GM15510 (cell line): ENCODE measurements around the gene GABPA.
A peak's percentile ranks its signal among the peaks of the same experiment; 100 is the strongest.

Experiments
- POLR2A ChIP-seq: IDR thresholded peaks from 3 replicates; pipeline ENCODE4 v1.6.1; 2011; ENCODE audit warnings: borderline replicate concordance; ENCODE audit not compliant: insufficient read length; ENCODE audit errors: extremely low read depth

GABPA gene

GRCh38 chr21:25734904-25735645 lies at the start of gene GABPA, which contains the start of gene ATP5PF:
GABPA (plus strand) TSS chr21:25734972; CDS start chr21:25741599, 6,627 bp downstream.
ATP5PF (minus strand) TSS chr21:25734904; CDS start chr21:25729794, 5,110 bp downstream.
- TF ChIP-seq POLR2A, result peak; percentile 45

- TF ChIP-seq POLR2A, result no peak
Observed at GRCh38 chr21:25687787-25688186, 47.0 kb upstream of the GABPA start.

GRCh38 chr21:25688275-25689155 lies 46.3 kb upstream of the GABPA start:
- TF ChIP-seq POLR2A, result no peak

GRCh38 chr21:25689226-25689625 lies 45.5 kb upstream of the GABPA start:
- no peak for TF ChIP-seq POLR2A

GRCh38 chr21:25691976-25692375 lies 42.8 kb upstream of the GABPA start:
- TF ChIP-seq POLR2A, result no peak

GRCh38 chr21:25700741-25701140 lies 34.0 kb upstream of the GABPA start:
- TF ChIP-seq POLR2A, result no peak

GRCh38 chr21:25701529-25701928 lies 33.2 kb upstream of the GABPA start:
- no peak for TF ChIP-seq POLR2A

- no peak for TF ChIP-seq POLR2A
Observed at GRCh38 chr21:25708467-25709065, 26.2 kb upstream of the GABPA start.

GRCh38 chr21:25709684-25710265 lies 25.0 kb upstream of the GABPA start:
- no peak for TF ChIP-seq POLR2A

- no peak for TF ChIP-seq POLR2A
Observed at GRCh38 chr21:25710550-25710949, 24.2 kb upstream of the GABPA start.

- no peak for TF ChIP-seq POLR2A
Observed at GRCh38 chr21:25717491-25718147, 17.2 kb upstream of the GABPA start.

- TF ChIP-seq POLR2A, result no peak
Observed at GRCh38 chr21:25721987-25722386, 12.8 kb upstream of the GABPA start.

- TF ChIP-seq POLR2A, result no peak
Observed at GRCh38 chr21:25722631-25723030, 12.1 kb upstream of the GABPA start.

- TF ChIP-seq POLR2A, result no peak
Observed at GRCh38 chr21:25732091-25732760, 2.5 kb upstream of the GABPA start.
